PFSK-1 (cell line): ENCODE measurements around the gene AGO3. TPM values are rescaled to one million over a fixed set of nuclear protein-coding genes. Genes with fewer than 3 reads are reported as not detected.

Experiments used
- FOXP2 ChIP-seq: optimal IDR thresholded peaks from 2 replicates; pipeline ENCODE3; 2011; ENCODE audit warnings: borderline replicate concordance, control low read depth, inconsistent platforms; ENCODE audit not compliant: insufficient read depth; ENCODE audit errors: extremely low read length, extremely low read depth
- POLR2AphosphoS5 ChIP-seq: IDR thresholded peaks from 2 replicates; pipeline ENCODE4 v1.6.1; 2012; ENCODE audit warnings: low read depth, mild to moderate bottlenecking, control low read depth, low read length, moderate library complexity
- SIN3A ChIP-seq: IDR thresholded peaks from 2 replicates; pipeline ENCODE4 v1.6.1; 2012; ENCODE audit warnings: mild to moderate bottlenecking, low read length, moderate library complexity, borderline replicate concordance; ENCODE audit not compliant: insufficient read depth
- TAF1 ChIP-seq: IDR thresholded peaks from 2 replicates; pipeline ENCODE4 v1.6.1; 2012; ENCODE audit warnings: low read length, control low read depth, borderline replicate concordance; ENCODE audit not compliant: insufficient read depth
- polyA plus RNA-seq: library from polyadenylated mRNA; unstranded; fragments of >200 nt; gene quantifications from one replicate; pipeline ENCODE4 v1.2.1, GENCODE V29; 2012; ENCODE audit warnings: low read depth, missing spikeins; ENCODE audit not compliant: insufficient read length
- TF ChIP-seq, protein P1 (sequence below), 2 experiments: IDR thresholded peaks; 2 replicates each; pipeline versions ENCODE4 v1.6.1 to v1.8.0; 2011 to 2012; ENCODE audit warnings: low read depth in 2 of 2, low read length in 2 of 2, control low read depth in 1 of 2, inconsistent platforms in 1 of 2, mild to moderate bottlenecking in 1 of 2, moderate library complexity in 1 of 2; ENCODE audit not compliant: insufficient read depth in 1 of 2

AGO3 gene
- 4.0 TPM for polyA plus RNA-seq

DNA sequence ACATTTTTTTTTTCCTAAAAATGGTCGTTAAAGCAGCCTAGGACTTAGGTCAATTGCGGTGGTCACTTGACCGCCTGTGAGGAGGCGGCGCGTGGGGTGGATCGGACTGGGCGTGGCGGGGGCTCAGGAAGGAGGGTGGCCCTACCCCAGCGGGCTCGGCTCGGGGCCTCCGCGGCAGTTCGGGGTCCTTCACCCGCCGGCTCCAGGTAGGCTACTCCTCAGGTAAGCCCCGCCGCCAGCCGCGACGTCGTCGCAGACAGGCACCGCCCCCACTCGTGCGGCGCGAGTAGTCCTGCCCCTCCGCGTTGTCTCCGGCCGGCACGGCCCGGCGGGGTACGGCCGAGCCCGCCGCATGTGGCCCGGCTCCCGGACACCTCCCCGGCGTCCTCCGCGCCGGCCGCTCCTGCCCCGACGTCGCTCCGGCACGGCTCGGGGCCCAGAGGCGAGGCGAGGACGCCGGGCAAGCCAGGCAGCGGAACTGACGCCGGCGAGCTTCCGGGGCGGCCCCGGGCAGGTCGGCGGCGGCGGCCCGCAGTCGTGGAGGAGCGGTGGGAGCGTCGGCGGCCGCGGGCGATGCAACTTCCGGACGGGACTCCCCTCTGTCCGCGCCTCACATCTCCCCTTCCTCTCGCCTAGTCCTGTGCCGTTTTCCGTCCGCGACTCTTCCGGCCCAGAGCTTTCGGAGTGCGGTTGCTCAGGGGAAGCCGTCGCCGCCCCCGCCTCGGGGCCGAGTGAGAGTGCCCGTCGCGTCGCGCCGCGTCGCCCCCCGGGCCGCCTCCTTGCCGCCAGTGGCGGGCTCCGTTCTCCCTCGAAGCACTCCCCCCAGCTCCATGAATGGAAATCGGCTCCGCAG is at the start of gene AGO3:
AGO3 (plus strand) TSS at position 513 of the 853 bp plus-strand sequence; CDS start at position 835, 322 bp downstream.
- TF ChIP-seq, protein P1, sequence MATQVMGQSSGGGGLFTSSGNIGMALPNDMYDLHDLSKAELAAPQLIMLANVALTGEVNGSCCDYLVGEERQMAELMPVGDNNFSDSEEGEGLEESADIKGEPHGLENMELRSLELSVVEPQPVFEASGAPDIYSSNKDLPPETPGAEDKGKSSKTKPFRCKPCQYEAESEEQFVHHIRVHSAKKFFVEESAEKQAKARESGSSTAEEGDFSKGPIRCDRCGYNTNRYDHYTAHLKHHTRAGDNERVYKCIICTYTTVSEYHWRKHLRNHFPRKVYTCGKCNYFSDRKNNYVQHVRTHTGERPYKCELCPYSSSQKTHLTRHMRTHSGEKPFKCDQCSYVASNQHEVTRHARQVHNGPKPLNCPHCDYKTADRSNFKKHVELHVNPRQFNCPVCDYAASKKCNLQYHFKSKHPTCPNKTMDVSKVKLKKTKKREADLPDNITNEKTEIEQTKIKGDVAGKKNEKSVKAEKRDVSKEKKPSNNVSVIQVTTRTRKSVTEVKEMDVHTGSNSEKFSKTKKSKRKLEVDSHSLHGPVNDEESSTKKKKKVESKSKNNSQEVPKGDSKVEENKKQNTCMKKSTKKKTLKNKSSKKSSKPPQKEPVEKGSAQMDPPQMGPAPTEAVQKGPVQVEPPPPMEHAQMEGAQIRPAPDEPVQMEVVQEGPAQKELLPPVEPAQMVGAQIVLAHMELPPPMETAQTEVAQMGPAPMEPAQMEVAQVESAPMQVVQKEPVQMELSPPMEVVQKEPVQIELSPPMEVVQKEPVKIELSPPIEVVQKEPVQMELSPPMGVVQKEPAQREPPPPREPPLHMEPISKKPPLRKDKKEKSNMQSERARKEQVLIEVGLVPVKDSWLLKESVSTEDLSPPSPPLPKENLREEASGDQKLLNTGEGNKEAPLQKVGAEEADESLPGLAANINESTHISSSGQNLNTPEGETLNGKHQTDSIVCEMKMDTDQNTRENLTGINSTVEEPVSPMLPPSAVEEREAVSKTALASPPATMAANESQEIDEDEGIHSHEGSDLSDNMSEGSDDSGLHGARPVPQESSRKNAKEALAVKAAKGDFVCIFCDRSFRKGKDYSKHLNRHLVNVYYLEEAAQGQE (IDR thresholded peaks at IDR 0.05; ENCODE audit: insufficient read depth in 1 of 2, low read depth in 2 of 2, low read length in 2 of 2): 0 out of 4 replicates have a peak, but pooled peaks of 1 of the 2 experiments have one; percentile 16
- no peak for TF ChIP-seq SIN3A
- peak; percentile 54; the same call in 1 of the 2 replicates for TF ChIP-seq TAF1
- peak; percentile 76 for TF ChIP-seq POLR2AphosphoS5
- TF ChIP-seq FOXP2: peak; percentile 75

DNA sequence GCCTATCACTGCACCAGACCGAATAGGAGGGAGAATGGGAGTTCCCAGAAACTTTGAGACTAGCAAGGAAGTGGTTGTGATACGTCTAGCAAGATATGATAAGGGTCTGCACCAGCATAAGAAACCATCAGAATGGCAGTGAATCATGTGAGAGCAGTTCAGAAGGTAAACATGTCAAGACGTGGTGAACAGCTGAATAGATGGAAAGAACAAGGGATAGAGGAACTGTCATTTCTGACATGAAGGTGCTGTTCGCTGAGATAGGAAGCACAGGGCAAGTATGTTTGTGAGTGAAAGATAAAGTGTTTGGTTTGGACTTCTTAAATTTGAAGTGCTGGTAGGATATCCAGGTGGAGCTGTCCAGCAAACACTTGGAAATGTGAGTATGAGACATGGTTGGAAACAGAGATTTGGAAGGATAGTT is 49.0 kb upstream of the AGO3 start:
- no peak for TF ChIP-seq FOXP2
- TF ChIP-seq POLR2AphosphoS5: no peak
- no peak for TF ChIP-seq SIN3A
- TF ChIP-seq, protein P1 (IDR thresholded peaks at IDR 0.05; ENCODE audit: insufficient read depth in 1 of 2, low read depth in 2 of 2, low read length in 2 of 2): peak; percentile 54 to 87; a peak in 2 of 4 replicates
- TF ChIP-seq TAF1: no peak

DNA sequence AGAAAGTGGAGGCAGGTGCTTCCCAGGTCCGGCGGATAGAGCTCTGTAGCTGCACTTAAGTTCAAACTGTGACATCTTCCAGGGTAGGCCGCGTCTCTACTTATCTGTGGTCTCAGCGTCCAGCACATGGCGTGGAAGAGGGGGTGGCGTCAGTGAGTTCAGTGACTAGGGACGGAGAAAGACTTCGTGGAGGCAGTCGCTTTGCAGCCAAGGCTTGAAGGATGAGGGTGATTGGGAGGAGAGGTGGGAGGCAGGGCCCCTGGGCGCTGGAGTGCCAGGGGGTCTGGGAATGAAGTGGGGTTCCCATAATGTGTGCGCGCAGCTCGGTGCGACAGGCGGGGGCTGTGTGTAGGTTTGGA is 48.3 kb upstream of the AGO3 start:
- TF ChIP-seq TAF1 (no peak), FOXP2 (no peak), POLR2AphosphoS5 (no peak), SIN3A (no peak)
- TF ChIP-seq, protein P1 (IDR thresholded peaks at IDR 0.05; ENCODE audit: insufficient read depth in 1 of 2, low read depth in 2 of 2, low read length in 2 of 2): no peak

DNA sequence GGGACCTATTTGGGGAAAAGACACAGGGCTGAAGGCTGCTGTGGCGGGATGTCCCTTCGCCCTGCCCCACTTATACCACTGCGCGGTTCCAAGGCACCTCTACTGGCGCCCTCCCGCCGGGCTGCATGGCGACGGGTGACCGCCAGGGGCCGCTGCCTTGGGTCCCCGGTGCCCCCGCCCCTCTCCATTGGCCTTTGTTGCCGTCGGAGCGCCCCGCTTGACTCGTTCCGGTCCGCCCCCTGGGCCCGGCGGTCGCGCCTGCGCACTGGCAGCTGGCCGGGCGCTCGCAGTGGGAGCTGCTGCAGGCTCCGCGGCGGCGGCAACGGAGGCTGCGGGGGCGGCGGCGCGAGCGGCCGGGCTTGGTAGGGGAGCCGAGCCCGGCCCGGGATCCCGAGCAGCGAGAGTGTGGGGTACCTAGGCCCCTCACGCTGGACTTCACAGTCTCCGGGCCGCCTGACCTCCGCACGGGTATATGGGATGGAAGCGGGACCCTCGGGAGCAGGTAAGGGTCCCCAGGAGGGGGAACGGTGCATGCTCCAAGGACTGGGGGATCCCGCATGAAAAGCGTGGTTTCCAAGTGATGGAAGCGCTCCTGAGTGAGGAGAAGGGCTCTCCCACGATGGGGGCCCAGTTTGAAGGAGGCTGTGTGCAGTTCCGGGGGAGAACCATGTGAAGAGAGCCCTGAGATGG is 47.8 kb upstream of the AGO3 start, which contains the start of gene AGO1:
AGO1 (plus strand) TSS at position 265 of the 690 bp plus-strand sequence; CDS start at position 478, 213 bp downstream.
- TF ChIP-seq POLR2AphosphoS5 (peak; percentile 71; the same call in 1 of the 2 replicates), SIN3A (0 out of 2 replicates have a peak, but pooled peaks have one; percentile 23), TAF1 (no peak), FOXP2 (peak; percentile 92)
- TF ChIP-seq, protein P1 (IDR thresholded peaks at IDR 0.05; ENCODE audit: insufficient read depth in 1 of 2, low read depth in 2 of 2, low read length in 2 of 2): no peak; a peak in 1 of 4 replicates
